HEK293T (cell line): ENCODE measurements around the gene THEMIS2.

Experiments used
- CTCF ChIA-PET: fragments of 350-600 bp; formaldehyde crosslinking; extraction: SDS; loops from one replicate; lab custom pipeline; 2021; ENCODE audit warnings: antibody characterized with exemption, inconsistent platforms; lab: Yijun Ruan, JAX
- POLR2A ChIA-PET: fragments of 350-600 bp; formaldehyde crosslinking; extraction: SDS; loops from one replicate; lab custom pipeline; 2020; ENCODE audit warnings: antibody characterized with exemption, inconsistent platforms; lab: Yijun Ruan, JAX
- DNase-seq: peaks from one replicate; pipeline ENCODE4 v3.0.0; 2012; ENCODE audit warnings: mixed read lengths; ENCODE audit errors: extremely low spot score
- ARNT ChIP-seq: fragments of 450-650 bp; IDR thresholded peaks from 2 replicates; pipeline ENCODE4 v1.6.1; 2017; ENCODE audit warnings: mild to moderate bottlenecking
- BHLHE40 ChIP-seq: fragments of 450-650 bp; IDR thresholded peaks from 2 replicates; pipeline ENCODE4 v1.6.1; 2016; ENCODE audit warnings: mild to moderate bottlenecking, moderate library complexity, borderline replicate concordance
- CTBP1 ChIP-seq: fragments of 450-650 bp; IDR thresholded peaks from 2 replicates; pipeline ENCODE4 v1.6.1; 2016; ENCODE audit warnings: borderline replicate concordance
- ELF4 ChIP-seq: fragments of 450-650 bp; IDR thresholded peaks from 2 replicates; pipeline ENCODE4 v1.6.1; 2017; ENCODE audit warnings: antibody characterized with exemption
- FOXA1 ChIP-seq: fragments of 450-650 bp; IDR thresholded peaks from 2 replicates; pipeline ENCODE4 v1.6.1; 2016; ENCODE audit warnings: mild to moderate bottlenecking
- FOXK2 ChIP-seq: fragments of 450-650 bp; IDR thresholded peaks from 2 replicates; pipeline ENCODE4 v1.6.1; 2016; ENCODE audit warnings: mild to moderate bottlenecking
- FOXM1 ChIP-seq: fragments of 450-650 bp; IDR thresholded peaks from 2 replicates; pipeline ENCODE4 v1.6.1; 2017; ENCODE audit warnings: mild to moderate bottlenecking, borderline replicate concordance
- HDGF ChIP-seq: fragments of 450-650 bp; IDR thresholded peaks from 2 replicates; pipeline ENCODE4 v1.6.1; 2017; ENCODE audit warnings: antibody characterized with exemption, borderline replicate concordance
- L3MBTL2 ChIP-seq: fragments of 450-650 bp; conservative IDR thresholded peaks from 2 replicates; pipeline ENCODE4 v1.6.1; 2016; ENCODE audit warnings: mild to moderate bottlenecking
- LEF1 ChIP-seq: fragments of 450-650 bp; IDR thresholded peaks from 2 replicates; pipeline ENCODE4 v1.6.1; 2017; ENCODE audit warnings: mild to moderate bottlenecking, borderline replicate concordance
- NFRKB ChIP-seq: fragments of 450-650 bp; IDR thresholded peaks from 2 replicates; pipeline ENCODE4 v1.6.1; 2016; ENCODE audit warnings: mild to moderate bottlenecking, moderate library complexity
- SP1 ChIP-seq: fragments of 450-650 bp; IDR thresholded peaks from 2 replicates; pipeline ENCODE4 v1.6.1; 2017
- SUZ12 ChIP-seq: fragments of 450-650 bp; IDR thresholded peaks from 2 replicates; pipeline ENCODE4 v1.6.1; 2016; ENCODE audit warnings: mild to moderate bottlenecking
- TARDBP ChIP-seq: fragments of 450-650 bp; IDR thresholded peaks from 2 replicates; pipeline ENCODE4 v1.6.1; 2016
- ZNF384 ChIP-seq: fragments of 450-650 bp; IDR thresholded peaks from 2 replicates; pipeline ENCODE4 v1.6.1; 2016
- TF ChIP-seq, protein P1 (sequence below): fragments of 450-650 bp; IDR thresholded peaks from 2 replicates; pipeline ENCODE4 v1.6.1; 2016

Gene THEMIS2

DNA sequence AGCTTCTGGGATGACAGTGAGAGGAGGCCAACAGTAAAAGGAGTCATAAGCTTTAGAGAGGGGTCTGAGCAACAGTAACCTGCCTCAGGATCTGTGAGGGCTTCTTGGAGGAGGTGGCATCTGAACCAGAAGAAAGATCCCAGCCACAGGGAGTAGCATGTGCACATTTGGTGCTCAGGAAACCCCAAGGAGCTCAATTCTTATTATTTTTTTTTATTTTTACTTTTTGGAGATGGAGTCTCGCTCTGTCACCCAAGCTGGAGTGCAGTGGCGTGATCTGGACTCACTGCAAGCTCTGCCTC, 4.7 kb downstream of the THEMIS2 start:
- CTCF ChIA-PET, result interaction anchor here (0.6 to 0.9 kb wide), 2 partner anchors 19 to 1520 kb away, joined by 3 read pairs; no protein-coding TSS in a partner anchor
- TF ChIP-seq SP1 (no peak), NFRKB (no peak), BHLHE40 (no peak), ELF4 (no peak)
- TF ChIP-seq, protein P1, sequence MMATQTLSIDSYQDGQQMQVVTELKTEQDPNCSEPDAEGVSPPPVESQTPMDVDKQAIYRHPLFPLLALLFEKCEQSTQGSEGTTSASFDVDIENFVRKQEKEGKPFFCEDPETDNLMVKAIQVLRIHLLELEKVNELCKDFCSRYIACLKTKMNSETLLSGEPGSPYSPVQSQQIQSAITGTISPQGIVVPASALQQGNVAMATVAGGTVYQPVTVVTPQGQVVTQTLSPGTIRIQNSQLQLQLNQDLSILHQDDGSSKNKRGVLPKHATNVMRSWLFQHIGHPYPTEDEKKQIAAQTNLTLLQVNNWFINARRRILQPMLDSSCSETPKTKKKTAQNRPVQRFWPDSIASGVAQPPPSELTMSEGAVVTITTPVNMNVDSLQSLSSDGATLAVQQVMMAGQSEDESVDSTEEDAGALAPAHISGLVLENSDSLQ, result no peak
- POLR2A ChIA-PET, result interaction anchor here (0.9 kb wide), 1 partner anchor 705 kb away, joined by 3 read pairs; no protein-coding TSS in a partner anchor
- DNase-seq, result no peak

DNA sequence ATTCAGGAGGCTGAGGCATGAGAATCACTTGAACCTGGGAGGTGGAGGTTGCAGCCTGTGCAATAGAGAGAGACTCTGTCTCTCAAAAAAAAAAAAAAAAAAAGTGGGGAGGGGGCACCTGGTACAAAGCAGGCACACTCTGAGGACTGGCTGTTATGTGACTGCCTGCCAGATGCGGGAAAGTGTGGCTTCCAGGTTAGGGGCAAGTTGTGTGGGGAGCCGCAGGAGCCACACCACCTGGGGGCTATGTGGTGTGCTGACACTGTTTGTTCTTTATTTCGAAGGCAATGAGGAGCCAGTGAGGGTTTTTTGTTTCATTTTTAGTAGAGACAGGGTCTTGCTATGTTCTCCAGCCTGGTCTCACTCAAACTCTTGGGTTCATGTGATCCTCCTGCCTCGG, 5.7 kb downstream of the THEMIS2 start:
- ChIA-PET CTCF (no interaction called here), POLR2A (no interaction called here)
- TF ChIP-seq FOXM1, result no peak
- no peak for TF ChIP-seq HDGF
- no peak for TF ChIP-seq FOXK2
- no peak for TF ChIP-seq TARDBP
- TF ChIP-seq BHLHE40, result no peak
- TF ChIP-seq NFRKB, result no peak
- no peak for TF ChIP-seq FOXA1
- TF ChIP-seq L3MBTL2, result no peak
- TF ChIP-seq, protein P1, result no peak
- no peak for TF ChIP-seq LEF1
- no peak for TF ChIP-seq SP1
- TF ChIP-seq ZNF384, result no peak
- TF ChIP-seq ARNT, result no peak
- no peak for TF ChIP-seq ELF4
- DNase-seq, result no peak

DNA sequence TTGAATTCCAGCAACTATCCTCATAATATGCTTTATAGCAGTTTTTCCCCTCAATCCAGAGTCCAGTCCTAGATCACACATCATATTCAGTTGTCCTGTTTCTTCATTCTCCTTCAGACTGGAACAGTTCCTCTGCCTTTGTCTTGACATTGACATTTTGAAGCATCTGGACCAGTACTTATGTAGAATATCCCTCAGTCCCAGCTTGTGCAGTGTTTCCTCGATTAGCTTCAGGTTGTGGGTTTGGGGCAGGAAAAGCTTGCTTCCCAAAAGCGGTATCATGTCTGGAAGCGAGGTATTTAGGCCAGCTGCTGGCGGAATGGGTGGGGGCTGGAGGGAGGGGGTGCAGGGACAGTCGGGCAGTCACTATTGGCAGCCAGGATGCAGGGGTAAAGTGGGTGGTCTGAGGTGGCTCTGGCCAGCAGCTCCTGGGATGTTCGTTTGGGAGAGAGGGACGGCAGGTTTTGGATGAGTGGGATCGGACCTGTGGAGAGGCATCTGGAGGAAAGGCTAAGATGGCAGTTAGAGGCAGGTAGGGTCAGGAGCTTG, 6.5 kb downstream of the THEMIS2 start:
- POLR2A ChIA-PET, result interaction anchor here (1.2 kb wide), 1 partner anchor 81 kb away, joined by 3 read pairs; the partner anchor contains the start of gene XKR8
- CTCF ChIA-PET, result interaction anchor here (0.6 kb wide), 1 partner anchor 371 kb away, joined by 3 read pairs; no protein-coding TSS in a partner anchor

DNA sequence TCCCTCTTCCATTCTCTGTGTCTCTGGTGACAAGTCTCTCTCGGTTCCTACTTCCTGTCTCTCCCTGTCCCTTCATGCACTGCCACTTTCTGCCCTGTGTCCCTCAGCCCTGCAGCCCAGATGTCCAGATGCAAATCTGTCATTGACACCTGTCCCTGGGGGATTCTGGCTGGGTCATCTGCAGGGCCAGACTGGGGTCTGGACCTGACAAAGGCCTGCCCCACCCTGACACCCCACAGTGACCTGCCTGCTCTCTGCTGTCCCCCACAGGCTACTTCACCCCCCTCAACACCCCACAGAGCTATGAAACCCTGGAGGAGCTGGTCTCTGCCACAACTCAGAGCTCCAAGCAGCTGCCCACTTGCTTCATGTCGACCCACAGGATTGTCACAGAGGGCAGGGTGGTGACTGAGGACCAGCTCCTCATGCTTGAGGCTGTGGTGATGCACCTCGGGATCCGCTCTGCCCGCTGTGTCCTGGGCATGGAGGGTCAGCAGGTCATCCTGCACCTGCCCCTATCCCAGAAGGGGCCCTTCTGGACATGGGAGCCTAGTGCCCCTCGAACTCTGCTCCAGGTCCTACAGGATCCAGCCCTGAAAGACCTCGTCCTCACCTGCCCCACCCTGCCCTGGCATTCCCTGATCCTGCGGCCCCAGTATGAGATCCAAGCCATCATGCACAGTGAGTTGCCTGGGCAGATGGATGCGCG, 7.2 kb downstream of the THEMIS2 start:
- CTCF ChIA-PET, result interaction anchor here (0.6 kb wide), 1 partner anchor 370 kb away, joined by 3 read pairs; no protein-coding TSS in a partner anchor
- TF ChIP-seq LEF1 (no peak), FOXA1 (no peak), TARDBP (no peak), CTBP1 (no peak), BHLHE40 (no peak), L3MBTL2 (no peak), FOXM1 (no peak), ARNT (no peak), ZNF384 (no peak), FOXK2 (no peak), HDGF (no peak), ELF4 (no peak), SUZ12 (no peak), NFRKB (no peak), SP1 (no peak)
- TF ChIP-seq, protein P1, result no peak
- DNase-seq, result no peak
- POLR2A ChIA-PET, result interaction anchor here (1.2 kb wide), 1 partner anchor 80 kb away, joined by 3 read pairs; the partner anchor contains the start of gene XKR8

More for the DNA sequence above, 6.5 kb downstream of the THEMIS2 start:
- TF ChIP-seq, protein P1, result no peak
- TF ChIP-seq ZNF384 (no peak), CTBP1 (no peak), FOXK2 (no peak), BHLHE40 (no peak), ELF4 (no peak), LEF1 (no peak), SUZ12 (no peak), NFRKB (no peak), FOXA1 (no peak), HDGF (no peak), SP1 (no peak), FOXM1 (no peak), ARNT (no peak), L3MBTL2 (no peak), TARDBP (no peak)
- no peak for DNase-seq

DNA sequence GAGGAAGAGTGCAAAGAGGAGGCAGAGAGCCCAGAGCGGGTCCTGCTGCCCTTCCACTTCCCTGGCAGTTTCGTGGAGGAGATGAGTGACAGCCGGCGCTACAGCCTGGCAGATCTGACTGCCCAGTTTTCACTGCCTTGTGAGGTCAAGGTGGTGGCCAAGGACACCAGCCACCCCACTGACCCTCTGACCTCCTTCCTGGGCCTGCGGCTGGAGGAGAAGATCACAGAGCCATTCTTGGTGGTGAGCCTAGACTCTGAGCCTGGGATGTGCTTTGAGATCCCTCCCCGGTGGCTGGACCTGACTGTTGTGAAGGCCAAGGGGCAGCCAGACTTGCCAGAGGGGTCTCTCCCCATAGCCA, 10.2 kb downstream of the THEMIS2 start:
- no peak for DNase-seq
- CTCF ChIA-PET, result no interaction called here
- TF ChIP-seq ARNT (no peak), SP1 (no peak), FOXA1 (no peak), ELF4 (no peak), TARDBP (no peak), CTBP1 (no peak)
- POLR2A ChIA-PET, result no interaction called here
